ENCODE results near the gene C1orf159. TPM values are rescaled to one million over a fixed set of nuclear protein-coding genes. Genes with fewer than 3 reads are reported as not detected.

The C1orf159 gene
- polyA plus RNA-seq, 1 donor from 2014 or later: 31.5 TPM

GRCh38 chr1:1134300-1134970 is 18.5 kb upstream of the C1orf159 start:
- no peaks in the 10 kb centered on the region for H3K9me3 ChIP-seq (ENCODE audit: low read length)
- H3K27me3 ChIP-seq (ENCODE audit: insufficient read depth, low read depth, low read length): no peaks in the 10 kb centered on the region
- no peaks in the 10 kb centered on the region for H3F3A ChIP-seq (ENCODE audit: insufficient read depth, low read length, poor library complexity, severe bottlenecking)
- TF ChIP-seq REST (IDR thresholded peaks at IDR 0.05; ENCODE audit: borderline replicate concordance): no peak
- no peak for TF ChIP-seq RAD21 (conservative IDR thresholded peaks at IDR 0.05)
- no peak for TF ChIP-seq POLR2AphosphoS5 (IDR thresholded peaks at IDR 0.05)
- TF ChIP-seq EP300 (conservative IDR thresholded peaks at IDR 0.05; ENCODE audit: poor library complexity, severe bottlenecking): no peak
- TF ChIP-seq TAF1 (IDR thresholded peaks at IDR 0.05; ENCODE audit: low read depth): no peak
- no peak for TF ChIP-seq MXI1 (conservative IDR thresholded peaks at IDR 0.05; ENCODE audit: poor library complexity, severe bottlenecking)
- TF ChIP-seq EZH2 (IDR thresholded peaks at IDR 0.05; ENCODE audit: borderline replicate concordance, insufficient read depth, low read length, poor library complexity, severe bottlenecking): no peak
- H3K9ac ChIP-seq (ENCODE audit: low read length): no peak overlapping the region
- no peak overlapping the region for H3K4me3 ChIP-seq (ENCODE audit: low read length)
- H3K27ac ChIP-seq (ENCODE audit: low read length): no peak overlapping the region
- H3K4me2 ChIP-seq (ENCODE audit: low read length): no peak overlapping the region
- H3K36me3 ChIP-seq (ENCODE audit: insufficient read depth, low read length): no peaks in the 10 kb centered on the region
- H4K20me1 ChIP-seq (ENCODE audit: insufficient read depth): no peaks in the 10 kb centered on the region
- H3K9me2 ChIP-seq (ENCODE audit: insufficient read depth, low read length): no peaks in the 10 kb centered on the region
- H2AFZ ChIP-seq (ENCODE audit: low read depth, low read length): no peak overlapping the region
- no peaks in the 10 kb centered on the region for H3K79me2 ChIP-seq (replicated peaks; ENCODE audit: insufficient read depth, low read length)

- H3K9ac ChIP-seq (ENCODE audit: low read length): no peak overlapping the region
- no peak overlapping the region for H3K27ac ChIP-seq (ENCODE audit: low read length)
These were observed 17.3 kb upstream of the C1orf159 start for GRCh38 chr1:1132956-1133750.

More at GRCh38 chr1:1132956-1133750, 17.3 kb upstream of the C1orf159 start:
- TF ChIP-seq EP300 (conservative IDR thresholded peaks at IDR 0.05; ENCODE audit: poor library complexity, severe bottlenecking): no peak
- no peak for TF ChIP-seq POLR2AphosphoS5 (IDR thresholded peaks at IDR 0.05)
- no peak for TF ChIP-seq RAD21 (conservative IDR thresholded peaks at IDR 0.05)
- no peak for TF ChIP-seq REST (IDR thresholded peaks at IDR 0.05; ENCODE audit: borderline replicate concordance)
- no peaks in the 10 kb centered on the region for H3K9me2 ChIP-seq (ENCODE audit: insufficient read depth, low read length)
- H3K36me3 ChIP-seq (ENCODE audit: insufficient read depth, low read length): no peaks in the 10 kb centered on the region
- H3K79me2 ChIP-seq (replicated peaks; ENCODE audit: insufficient read depth, low read length): no peaks in the 10 kb centered on the region
- H2AFZ ChIP-seq (ENCODE audit: low read depth, low read length): no peak overlapping the region
- H3K4me3 ChIP-seq (ENCODE audit: low read length): no peak overlapping the region
- H3K9me3 ChIP-seq (ENCODE audit: low read length): no peaks in the 10 kb centered on the region
- H3K27me3 ChIP-seq (ENCODE audit: insufficient read depth, low read depth, low read length): no peaks in the 10 kb centered on the region
- H3F3A ChIP-seq (ENCODE audit: insufficient read depth, low read length, poor library complexity, severe bottlenecking): no peaks in the 10 kb centered on the region
- H4K20me1 ChIP-seq (ENCODE audit: insufficient read depth): no peaks in the 10 kb centered on the region
- no peak overlapping the region for H3K4me2 ChIP-seq (ENCODE audit: low read length)

All from neural cell (in vitro differentiated cells).